Activated B cell treated with CpG ODN at 0.5 μM for 24 hours (primary cell): ENCODE data around the gene CLCN6. TPM values are rescaled to one million over a fixed set of nuclear protein-coding genes. Genes with fewer than 3 reads are reported as not detected.

Experiments used
- ATAC-seq: fragments of 200-7000 bp; cut with Tn5 transposase; one replicate; pipeline ENCODE4 v1.10.0; 2021; ENCODE audit warnings: low read depth, mild to moderate bottlenecking, moderate library complexity
- CTCF ChIA-PET: fragments of 350-600 bp; sonication (Branson Sonifier 250); formaldehyde crosslinking; loops from one replicate; lab custom pipeline; 2021; ENCODE audit warnings: antibody characterized with exemption; lab: Charles Lee
- POLR2A ChIA-PET: fragments of 350-600 bp; sonication (Branson Sonifier 250); formaldehyde crosslinking; loops from one replicate; lab custom pipeline; 2021; ENCODE audit warnings: antibody characterized with exemption; lab: Charles Lee
- DNase-seq: peaks from one replicate; pipeline ENCODE4 v3.0.0; 2022
- H3K27ac Mint-ChIP-seq: one replicate; pipeline ENCODE4 v1.8.0; 2020; ENCODE audit warnings: mixed read lengths
- H3K27me3 Mint-ChIP-seq: one replicate; pipeline ENCODE4 v1.8.0; 2021; ENCODE audit warnings: mixed read lengths
- H3K36me3 Mint-ChIP-seq: one replicate; pipeline ENCODE4 v1.8.0; 2021; ENCODE audit warnings: low read depth, mixed read lengths
- H3K4me1 Mint-ChIP-seq: one replicate; pipeline ENCODE4 v1.8.0; 2021; ENCODE audit warnings: mixed read lengths
- H3K4me3 Mint-ChIP-seq: one replicate; pipeline ENCODE4 v1.8.0; 2020; ENCODE audit warnings: mild to moderate bottlenecking, mixed read lengths
- H3K9me3 Mint-ChIP-seq: one replicate; pipeline ENCODE4 v1.8.0; 2020; ENCODE audit warnings: mixed read lengths
- intact Hi-C: fragments of 100-400 bp; cut with micrococcal nuclease; formaldehyde crosslinking; loops from one replicate; pipeline ENCODE4 v1.15.1; 2024
- total RNA-seq: library from RNA; stranded (reverse); gene quantifications from 2 replicates; pipeline ENCODE4 v1.2.3, GENCODE V29; 2022
- TF ChIP-seq, protein P1 (sequence below): fragments of 200-600 bp; IDR thresholded peaks from one replicate; pipeline ENCODE4 v1.8.0; 2022; ENCODE audit warnings: antibody characterized with exemption, mild to moderate bottlenecking

Gene CLCN6
- total RNA-seq, 1 donor from 2014 or later = 79.6 TPM

DNA sequence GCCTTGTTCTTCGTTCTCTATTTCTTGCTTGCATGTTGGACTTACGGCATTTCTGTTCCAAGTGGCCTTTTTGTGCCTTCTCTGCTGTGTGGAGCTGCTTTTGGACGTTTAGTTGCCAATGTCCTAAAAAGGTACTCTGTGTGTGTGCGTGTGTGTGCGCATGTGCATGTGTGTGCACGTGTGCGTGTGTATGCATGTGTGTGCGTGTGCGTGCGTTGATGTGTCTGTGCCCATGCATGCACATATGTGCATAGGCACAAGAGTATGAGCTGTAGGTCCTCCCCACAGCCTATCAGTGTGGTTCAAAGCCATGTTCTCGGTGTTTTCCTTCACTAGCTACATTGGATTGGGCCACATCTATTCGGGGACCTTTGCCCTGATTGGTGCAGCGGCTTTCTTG is 27.9 kb downstream of the CLCN6 start:
- intact Hi-C loops = loop anchor here (10.0 kb wide), 1 partner anchor 49 kb away; no protein-coding TSS in a partner anchor
- ATAC-seq (no peak), DNase-seq (no peak)
- H3K27ac Mint-ChIP-seq = no peak overlapping the region
- no peaks in the 10 kb centered on the region for H3K9me3 Mint-ChIP-seq
- TF ChIP-seq, protein P1, sequence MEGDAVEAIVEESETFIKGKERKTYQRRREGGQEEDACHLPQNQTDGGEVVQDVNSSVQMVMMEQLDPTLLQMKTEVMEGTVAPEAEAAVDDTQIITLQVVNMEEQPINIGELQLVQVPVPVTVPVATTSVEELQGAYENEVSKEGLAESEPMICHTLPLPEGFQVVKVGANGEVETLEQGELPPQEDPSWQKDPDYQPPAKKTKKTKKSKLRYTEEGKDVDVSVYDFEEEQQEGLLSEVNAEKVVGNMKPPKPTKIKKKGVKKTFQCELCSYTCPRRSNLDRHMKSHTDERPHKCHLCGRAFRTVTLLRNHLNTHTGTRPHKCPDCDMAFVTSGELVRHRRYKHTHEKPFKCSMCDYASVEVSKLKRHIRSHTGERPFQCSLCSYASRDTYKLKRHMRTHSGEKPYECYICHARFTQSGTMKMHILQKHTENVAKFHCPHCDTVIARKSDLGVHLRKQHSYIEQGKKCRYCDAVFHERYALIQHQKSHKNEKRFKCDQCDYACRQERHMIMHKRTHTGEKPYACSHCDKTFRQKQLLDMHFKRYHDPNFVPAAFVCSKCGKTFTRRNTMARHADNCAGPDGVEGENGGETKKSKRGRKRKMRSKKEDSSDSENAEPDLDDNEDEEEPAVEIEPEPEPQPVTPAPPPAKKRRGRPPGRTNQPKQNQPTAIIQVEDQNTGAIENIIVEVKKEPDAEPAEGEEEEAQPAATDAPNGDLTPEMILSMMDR = no peak
- ChIA-PET POLR2A (no interaction called here), CTCF (no interaction called here)
- H3K4me3 Mint-ChIP-seq = no peak overlapping the region
- H3K36me3 Mint-ChIP-seq = peaks cover 91% of the 10 kb centered on the region
- H3K4me1 Mint-ChIP-seq = peaks cover 3% of the 10 kb centered on the region
- H3K27me3 Mint-ChIP-seq = no peaks in the 10 kb centered on the region

- H3K4me3 Mint-ChIP-seq = no peak overlapping the region
- no peak for ATAC-seq
- TF ChIP-seq, protein P1 = no peak
- H3K9me3 Mint-ChIP-seq = no peaks in the 10 kb centered on the region
- H3K27ac Mint-ChIP-seq = no peak overlapping the region
- intact Hi-C loops = loop anchor here (10.0 kb wide), 1 partner anchor 51 kb away; no protein-coding TSS in a partner anchor
- peaks cover 95% of the 10 kb centered on the region for H3K36me3 Mint-ChIP-seq
- POLR2A ChIA-PET = interaction anchor here (8.8 kb wide), 1 partner anchor 73 kb away, joined by 89 read pairs; no protein-coding TSS in a partner anchor
- CTCF ChIA-PET = interaction anchor here (1.1 kb wide), 1 partner anchor 72 kb away, joined by 3 read pairs; no protein-coding TSS in a partner anchor
- H3K4me1 Mint-ChIP-seq = peaks cover 3% of the 10 kb centered on the region
- no peak for DNase-seq
- H3K27me3 Mint-ChIP-seq = no peaks in the 10 kb centered on the region
These were observed 29.6 kb downstream of the CLCN6 start for GRCh38 chr1:11835441-11836225.

DNA sequence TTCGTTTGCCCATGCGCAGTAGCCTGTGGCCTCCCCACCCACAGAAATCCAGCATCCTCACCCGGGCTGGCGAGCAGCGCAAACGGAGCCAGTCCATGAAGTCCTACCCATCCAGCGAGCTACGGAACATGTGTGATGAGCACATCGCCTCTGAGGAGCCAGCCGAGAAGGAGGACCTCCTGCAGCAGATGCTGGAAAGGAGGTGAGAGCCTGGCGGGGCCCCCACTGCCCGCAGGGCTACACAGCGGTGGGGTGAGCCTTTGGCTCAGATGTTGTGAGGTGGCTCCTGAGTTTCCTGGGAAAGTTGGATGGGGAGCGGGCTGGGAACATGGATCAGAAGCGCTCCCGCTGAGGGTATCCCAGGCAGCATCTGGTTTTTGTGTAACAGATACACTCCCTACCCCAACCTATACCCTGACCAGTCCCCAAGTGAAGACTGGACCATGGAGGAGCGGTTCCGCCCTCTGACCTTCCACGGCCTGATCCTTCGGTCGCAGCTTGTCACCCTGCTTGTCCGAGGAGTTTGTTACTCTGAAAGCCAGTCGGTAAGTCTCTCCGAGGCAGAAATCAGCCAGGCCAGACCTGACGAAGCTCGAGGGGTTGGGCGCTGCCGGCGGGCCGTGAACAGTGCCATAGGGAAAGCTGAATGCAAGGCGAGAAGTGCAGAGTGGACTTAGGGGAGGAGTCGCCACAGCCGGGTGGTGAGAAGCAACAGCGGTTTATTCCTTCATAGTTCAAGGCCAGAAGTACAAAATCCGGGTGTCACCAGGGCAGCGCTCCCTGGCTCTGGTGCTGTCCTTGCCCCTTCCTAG is 31.2 kb downstream of the CLCN6 start:
- Mint-ChIP-seq H3K27ac (no peak overlapping the region), H3K27me3 (no peaks in the 10 kb centered on the region), H3K36me3 (peaks cover 95% of the 10 kb centered on the region), H3K4me1 (peaks cover 14% of the 10 kb centered on the region), H3K9me3 (no peaks in the 10 kb centered on the region), H3K4me3 (no peak overlapping the region)
- POLR2A ChIA-PET = interaction anchor here (0.8 to 8.8 kb wide), 2 partner anchors 72 to 182 kb away, joined by 3 to 89 read pairs; partner anchors contain the start of gene MIIP
- intact Hi-C loops = loop anchor here (10.0 kb wide), 1 partner anchor 52 kb away; no protein-coding TSS in a partner anchor
- ATAC-seq (no peak), DNase-seq (no peak)
- CTCF ChIA-PET = interaction anchor here (1.1 to 3.9 kb wide), 3 partner anchors 55 to 130 kb away, joined by 3 to 19 read pairs (median 14); no protein-coding TSS in a partner anchor
- TF ChIP-seq, protein P1 = no peak

- Mint-ChIP-seq H3K36me3 (peaks cover 93% of the 10 kb centered on the region), H3K4me3 (no peak overlapping the region), H3K9me3 (no peaks in the 10 kb centered on the region), H3K4me1 (peaks cover 20% of the 10 kb centered on the region), H3K27ac (peak overlapping the region; percentile 41), H3K27me3 (no peaks in the 10 kb centered on the region)
- CTCF ChIA-PET = interaction anchor here (0.6 to 3.9 kb wide), 8 partner anchors 15 to 193 kb away, joined by 3 to 19 read pairs (median 6); no protein-coding TSS in a partner anchor
- intact Hi-C loops = loop anchor here (1.0 to 10.0 kb wide), 4 partner anchors 53 to 129 kb away; no protein-coding TSS in a partner anchor
- ATAC-seq (no peak), DNase-seq (no peak)
- POLR2A ChIA-PET = interaction anchor here (0.8 to 8.8 kb wide), 3 partner anchors 32 to 181 kb away, joined by 3 to 89 read pairs (median 3); partner anchors contain the start of genes CLCN6 and MIIP
- TF ChIP-seq, protein P1 = no peak
These were observed 31.9 kb downstream of the CLCN6 start for GRCh38 chr1:11837767-11838348.
